GM18505 (cell line): Measurements from ENCODE around the gene SPIB.
"Not testable (repeated sequence)": the region's sequence is repeated elsewhere in the genome, so short reads cannot be mapped to it uniquely, and the experiment has no call there.

Experiments used
- ATAC-seq: cut with Tn5 transposase; IDR thresholded peaks from one replicate; pipeline ENCODE4 v1.9.1; 2021; ENCODE audit not compliant: unreplicated experiment
- POLR2A ChIP-seq: IDR thresholded peaks from 4 replicates; pipeline ENCODE4 v1.6.1; 2011; ENCODE audit warnings: borderline replicate concordance; ENCODE audit not compliant: insufficient read depth, insufficient read length; ENCODE audit errors: extremely low read depth

The SPIB gene

DNA sequence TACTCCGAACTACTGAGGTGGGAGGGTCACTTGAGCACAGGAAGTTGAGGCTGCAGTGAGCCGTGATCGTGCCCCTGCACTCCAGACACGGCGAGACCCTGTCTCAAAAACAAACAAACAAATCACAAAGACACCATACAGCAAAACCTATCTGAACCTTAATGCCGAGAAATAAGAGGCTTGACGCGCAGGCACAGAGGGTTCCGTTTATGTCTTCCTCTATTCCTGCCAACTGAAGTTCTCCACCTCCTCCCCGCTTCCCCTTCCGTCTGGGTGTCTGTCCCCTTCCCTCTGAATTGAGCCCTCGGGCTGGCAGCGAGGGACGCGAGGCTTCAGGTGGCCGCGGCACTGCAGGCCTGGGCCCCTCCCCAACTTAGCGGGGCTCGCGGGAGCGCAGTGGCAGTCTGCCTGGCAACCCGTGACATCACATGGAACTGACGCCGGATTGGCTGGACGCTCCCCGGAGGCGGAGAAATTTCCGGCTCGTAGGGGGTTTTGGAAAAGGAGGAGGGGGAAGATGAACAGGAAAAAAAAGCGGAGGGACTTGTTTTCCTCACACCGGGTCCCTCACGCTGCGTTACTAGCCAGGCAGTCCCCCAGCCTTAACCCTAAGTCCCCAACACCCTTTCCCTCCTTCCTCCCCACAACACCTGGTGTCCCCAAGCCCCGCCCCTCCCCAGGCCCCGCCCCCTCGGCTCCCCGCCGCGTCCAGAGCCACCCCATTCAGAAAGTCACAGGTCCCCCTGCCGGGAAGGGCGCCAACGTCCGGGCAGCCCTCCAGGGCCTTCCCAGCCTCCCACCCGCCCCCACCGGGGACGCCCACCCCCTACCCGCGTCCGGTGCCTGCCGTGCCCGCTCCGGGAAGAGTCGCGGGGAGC lies 12.8 kb downstream of the SPIB start:
- peak; percentile 63 for ATAC-seq
- peak; percentile 59 for TF ChIP-seq POLR2A

DNA sequence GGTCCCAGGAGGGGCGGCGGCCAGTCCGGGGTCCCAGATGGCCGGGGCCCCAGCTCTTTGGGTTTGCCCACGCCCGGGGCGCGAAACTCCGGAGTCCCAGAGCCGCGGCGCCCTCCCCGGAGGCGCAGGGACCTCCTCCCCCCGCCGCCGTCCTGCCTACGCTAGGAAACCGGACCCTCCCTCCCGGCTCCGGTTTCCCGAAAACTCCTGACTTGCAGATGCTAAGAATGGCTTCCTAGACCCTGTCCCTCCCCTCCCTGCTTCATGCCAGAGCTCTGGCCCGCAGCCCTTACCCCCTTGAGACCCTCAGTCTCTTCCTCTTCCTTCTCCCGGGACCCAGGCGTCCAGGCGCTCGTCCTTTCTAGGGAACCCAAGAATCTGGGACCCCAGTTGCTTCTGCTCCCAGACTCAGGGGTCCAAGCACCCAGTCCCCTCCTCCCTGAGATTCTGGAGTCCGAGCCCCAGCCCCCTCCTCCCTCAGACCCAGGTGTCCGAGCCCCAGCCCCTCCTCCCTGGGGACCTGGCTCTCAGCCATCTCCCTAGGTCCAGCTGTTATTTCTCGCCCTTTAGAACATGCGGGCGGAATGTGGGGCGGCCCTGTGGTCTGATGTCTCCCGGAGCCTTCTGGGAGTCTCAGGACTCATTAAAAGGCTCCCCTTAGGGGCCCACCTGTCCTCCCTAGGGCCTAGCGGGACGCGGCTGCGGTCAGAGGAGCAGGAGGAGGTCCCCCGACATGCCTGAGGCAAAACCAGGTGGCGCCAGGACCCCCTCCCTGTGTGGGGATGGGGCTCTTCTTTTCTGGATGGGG lies 13.7 kb downstream of the SPIB start, which contains the start of gene MYBPC2:
MYBPC2 (plus strand) TSS at position 672 of the 808 bp plus-strand sequence; CDS start at position 734, 62 bp downstream.
- ATAC-seq, result no peak
- no peak for TF ChIP-seq POLR2A

DNA sequence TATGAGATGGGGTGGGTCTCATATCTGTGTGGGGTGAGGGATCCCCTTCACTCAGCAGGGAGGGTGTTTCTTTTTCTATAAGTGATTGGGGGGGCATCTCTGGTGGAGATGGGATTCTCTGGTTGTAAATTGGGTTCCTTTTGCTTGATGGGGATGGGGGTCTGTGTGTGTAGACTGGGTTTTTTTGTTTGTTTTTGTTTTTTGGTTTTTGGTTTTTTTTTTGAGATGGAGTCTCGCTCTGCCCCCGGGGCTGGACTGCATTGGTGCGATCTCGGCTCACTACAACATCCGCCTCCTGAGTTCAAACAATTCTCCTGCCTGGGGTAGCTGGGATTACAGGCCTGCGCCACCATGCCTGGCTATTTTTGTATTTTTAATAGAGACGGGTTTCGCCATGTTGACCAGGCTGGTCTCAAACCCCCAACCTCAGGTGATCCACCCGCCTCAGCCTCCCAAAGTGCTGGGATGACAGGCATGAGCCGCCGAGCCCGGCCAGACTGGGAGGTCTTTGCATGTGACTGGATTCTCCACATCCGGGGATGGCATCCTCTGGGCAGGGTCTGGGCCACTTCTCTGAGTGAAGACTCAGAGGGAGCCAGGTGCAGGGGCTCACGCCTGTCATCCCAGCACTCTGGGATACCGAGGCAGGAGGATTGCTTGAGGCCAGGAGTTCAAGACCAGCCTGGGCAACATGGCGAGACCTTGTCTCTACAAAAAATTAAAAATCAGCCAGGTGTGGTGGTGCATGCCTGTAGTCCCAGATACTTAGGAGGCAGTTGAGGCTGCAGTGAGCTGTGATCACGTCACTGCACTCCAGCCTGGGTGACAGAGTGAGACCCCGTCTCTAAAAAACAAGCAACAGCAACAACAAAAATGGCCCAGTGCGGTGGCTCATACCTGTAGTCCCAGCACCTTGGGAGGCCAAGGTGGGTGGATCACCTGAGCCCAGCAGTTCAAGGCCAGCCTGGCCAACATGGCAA lies 14.8 kb downstream of the SPIB start:
- ATAC-seq, result no peak
- TF ChIP-seq POLR2A, result no peak

DNA sequence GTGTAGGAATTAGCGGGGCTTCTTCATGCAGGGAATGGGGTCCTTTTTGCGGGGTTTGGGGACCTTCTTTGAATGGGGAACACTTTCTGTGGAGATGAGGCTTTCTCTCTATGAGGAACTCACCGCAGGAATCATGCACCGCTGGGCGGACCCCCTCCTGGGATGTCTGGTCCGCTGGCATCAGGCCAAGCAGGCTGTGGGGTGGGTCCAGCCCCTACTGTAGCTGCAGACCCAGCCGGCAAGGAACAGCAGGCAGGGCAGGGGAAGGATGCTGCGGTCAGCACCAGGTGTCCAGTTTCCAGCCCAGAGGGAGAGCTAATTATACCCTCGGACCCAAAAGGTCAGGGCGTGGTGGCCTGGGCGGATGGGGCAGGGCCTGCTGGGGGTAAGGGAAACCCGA lies 15.8 kb downstream of the SPIB start:
- ATAC-seq, result no peak
- no peak for TF ChIP-seq POLR2A

DNA sequence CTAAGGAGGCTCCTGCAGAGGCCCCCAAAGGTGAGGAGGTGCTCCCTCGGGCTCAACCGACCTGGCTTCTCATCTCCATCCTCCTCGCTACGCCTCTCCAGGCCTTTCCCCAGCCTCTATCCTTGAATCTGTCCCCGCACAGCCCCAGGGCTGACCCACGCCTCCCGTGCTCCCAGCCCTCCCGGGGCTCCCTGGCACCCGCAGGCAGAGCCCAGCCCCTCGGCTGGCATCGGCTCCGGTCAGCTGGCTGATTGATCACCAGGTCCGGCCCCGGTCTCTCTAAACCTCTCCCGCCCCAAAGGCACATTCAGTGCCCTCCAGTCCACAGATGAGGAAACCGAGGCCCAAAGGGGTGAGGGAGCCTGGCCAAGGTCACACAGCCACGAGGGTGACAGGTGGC lies 16.5 kb downstream of the SPIB start:
- no peak for TF ChIP-seq POLR2A
- no peak for ATAC-seq

DNA sequence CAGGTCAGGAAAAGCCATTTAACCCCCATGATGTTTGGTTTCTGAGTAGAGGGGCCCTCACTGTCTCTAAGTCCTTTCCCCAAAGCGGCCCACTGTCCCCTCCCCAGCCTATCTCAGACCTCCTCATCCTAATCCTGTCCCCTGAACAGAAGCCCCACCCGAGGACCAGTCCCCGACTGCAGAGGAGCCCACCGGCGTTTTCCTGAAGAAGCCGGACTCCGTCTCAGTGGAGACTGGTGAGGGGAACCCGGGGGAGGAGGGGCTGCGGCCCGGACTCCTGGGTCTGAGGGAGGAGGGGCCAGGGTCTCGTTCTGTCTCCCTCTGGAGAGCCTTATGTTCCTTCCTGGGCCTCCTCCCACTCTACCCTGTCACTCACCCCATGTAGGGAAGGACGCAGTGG lies 16.9 kb downstream of the SPIB start:
- no peak for TF ChIP-seq POLR2A
- ATAC-seq, result no peak

DNA sequence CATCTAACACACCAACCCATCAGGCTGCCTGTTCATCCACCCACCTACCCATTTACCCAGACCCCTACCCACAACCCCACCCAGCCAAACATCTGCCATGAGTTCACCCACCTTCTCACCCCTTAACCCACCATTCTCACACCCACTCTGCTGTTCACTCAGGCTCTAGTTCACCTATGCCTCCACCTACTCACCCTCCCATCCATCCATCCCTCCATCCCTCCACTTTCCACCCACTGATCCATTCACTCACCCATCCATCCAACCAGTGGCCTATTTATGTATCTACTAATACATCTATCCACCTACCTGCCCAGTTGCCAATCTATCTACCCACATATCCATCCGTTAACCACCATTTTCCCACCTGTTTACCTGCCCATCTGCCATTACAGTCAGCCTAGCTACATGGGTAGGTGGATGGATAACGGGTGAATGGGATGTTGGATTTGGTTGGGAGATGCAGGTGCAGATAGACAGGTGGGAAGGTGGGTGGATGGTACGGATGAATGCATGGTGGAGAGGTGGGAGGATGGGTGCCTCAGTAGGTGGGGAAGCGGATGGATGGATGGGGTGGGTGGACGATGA lies 19.2 kb downstream of the SPIB start:
- TF ChIP-seq POLR2A, result no peak
- ATAC-seq, result no peak

DNA sequence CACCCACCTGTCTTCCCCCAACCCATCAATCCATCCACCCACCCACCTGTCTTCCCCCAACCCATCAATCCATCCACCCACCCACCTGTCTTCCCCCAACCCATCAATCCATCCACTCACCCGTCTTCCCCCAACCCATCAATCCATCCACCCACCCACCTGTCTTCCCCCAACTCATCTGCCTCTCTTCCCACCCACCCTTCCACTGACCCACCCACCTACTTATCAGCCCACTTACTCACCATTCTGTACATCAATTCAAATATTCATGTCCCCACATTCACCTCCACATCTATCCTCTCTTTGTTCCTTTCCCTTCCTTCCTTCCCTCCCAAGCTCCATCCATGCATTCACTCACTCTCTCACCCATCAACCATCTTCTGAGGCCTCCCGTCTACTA lies 20.4 kb downstream of the SPIB start:
- ATAC-seq, result not testable (repeated sequence)

DNA sequence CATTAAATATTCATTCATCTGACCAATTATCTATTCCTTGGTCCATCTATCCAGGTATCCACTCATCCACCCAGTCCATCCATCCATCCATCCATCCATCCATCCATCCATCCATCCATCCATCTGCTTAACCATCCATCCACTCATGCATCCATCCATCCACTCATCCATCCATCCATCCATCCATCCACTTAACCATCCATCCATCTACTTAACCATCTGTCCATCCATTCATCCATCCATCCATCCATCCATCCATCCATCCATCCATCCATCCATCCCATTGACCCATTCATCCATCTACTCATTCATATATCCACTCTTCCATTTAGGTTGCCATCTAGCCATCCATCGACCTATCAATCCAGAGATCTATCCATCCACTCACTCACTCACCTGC lies 25.3 kb downstream of the SPIB start:
- no peak for TF ChIP-seq POLR2A
- no peak for ATAC-seq

DNA sequence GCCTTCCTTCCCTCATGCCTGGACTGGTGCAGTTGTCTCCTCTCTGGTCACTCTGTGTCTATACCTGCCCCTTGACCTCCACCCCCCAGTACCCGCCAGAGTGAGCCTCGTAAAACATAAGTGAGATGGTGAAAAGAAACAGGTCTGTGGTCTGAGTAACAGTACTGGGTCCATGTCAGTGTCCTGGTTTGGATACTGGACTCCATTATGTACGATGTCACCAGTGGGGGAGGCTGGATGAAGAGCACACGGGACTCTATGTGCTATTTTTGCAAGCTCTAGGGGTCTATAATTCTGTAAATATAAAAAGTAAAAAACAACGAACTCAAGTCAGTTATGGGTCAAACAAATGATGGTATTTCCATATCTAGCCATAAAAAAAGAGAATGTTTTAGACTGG lies 28.3 kb downstream of the SPIB start:
- no peak for ATAC-seq
- TF ChIP-seq POLR2A, result no peak

DNA sequence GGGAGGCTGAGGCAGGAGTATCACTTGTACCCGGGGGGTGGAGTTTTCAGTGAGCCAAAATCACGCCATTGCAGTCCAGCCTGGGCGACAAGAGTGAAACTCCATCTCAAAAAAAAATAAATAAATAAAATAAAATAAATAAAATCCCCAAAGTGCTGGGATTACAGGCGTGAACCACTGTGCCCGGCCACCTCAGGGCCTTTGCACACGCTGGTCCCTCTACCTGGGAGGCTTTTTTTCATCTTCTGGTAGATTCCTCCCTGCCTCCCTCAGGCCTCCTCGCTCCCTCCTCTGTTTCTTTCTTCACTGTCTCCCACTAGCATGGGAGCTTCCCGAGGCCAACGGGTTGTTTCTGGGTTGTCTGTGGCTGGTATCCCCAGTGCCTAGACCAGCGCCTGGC lies 29.0 kb downstream of the SPIB start:
- TF ChIP-seq POLR2A, result no peak
- ATAC-seq, result no peak

DNA sequence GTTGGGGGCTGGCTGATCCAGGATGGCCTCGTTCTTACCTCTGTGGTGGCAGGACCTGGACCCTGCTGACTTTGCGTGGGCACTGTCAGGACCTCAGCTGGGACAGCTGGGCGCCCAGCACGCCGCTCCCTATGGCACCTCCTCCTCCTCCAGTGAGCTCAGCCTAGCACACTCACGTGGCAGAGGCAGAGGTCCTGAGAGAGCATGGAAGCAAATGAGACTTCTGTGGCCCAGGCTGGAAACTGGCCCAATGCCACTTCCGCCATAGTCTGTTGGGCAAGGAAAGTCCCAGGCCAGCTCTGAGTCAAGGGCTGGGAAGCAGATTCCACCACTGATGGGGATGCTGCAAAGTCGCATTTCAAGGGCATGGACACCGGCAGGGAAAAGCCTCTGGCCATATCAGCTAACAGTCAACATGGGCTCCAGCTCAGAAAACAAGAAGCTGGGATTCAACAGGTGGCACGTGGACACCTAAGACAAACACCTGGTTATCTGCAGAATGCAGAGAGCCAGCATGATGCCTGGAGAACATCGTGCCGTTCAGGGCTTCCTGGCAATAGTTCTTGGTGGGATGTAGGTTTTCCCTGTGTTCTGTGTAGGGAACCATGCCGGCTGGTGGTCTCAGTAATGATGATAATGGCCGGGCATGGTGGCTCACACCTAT lies 30.6 kb downstream of the SPIB start:
- ATAC-seq, result no peak
- TF ChIP-seq POLR2A, result no peak
